ENCODE data around the gene GUCY1A1. TPM values are rescaled to one million over a fixed set of nuclear protein-coding genes. Genes with fewer than 3 reads are reported as not detected.

The GUCY1A1 gene
- total RNA-seq, 1 donor from 2014 or later = 49.1 TPM

GRCh38 chr4:155708782-155709181 lies 42.1 kb downstream of the GUCY1A1 start:
- no peaks in the 10 kb centered on the region for H3K27me3 Mint-ChIP-seq (ENCODE audit: low read depth)
- H3K36me3 Mint-ChIP-seq = peaks cover 26% of the 10 kb centered on the region
- DNase-seq (ENCODE audit: low spot score in 2 of 2, unreplicated experiment in 2 of 2) = no peak
- no peak for TF ChIP-seq CTCF (IDR thresholded peaks at IDR 0.05; ENCODE audit: unreplicated experiment)
- H3K4me1 Mint-ChIP-seq = peaks cover 42% of the 10 kb centered on the region
- H3K9me3 Mint-ChIP-seq = no peaks in the 10 kb centered on the region
- H3K4me3 Mint-ChIP-seq = no peak overlapping the region
- peak overlapping the region; percentile 78 for H3K27ac Mint-ChIP-seq

GRCh38 chr4:155709918-155710317 lies 43.3 kb downstream of the GUCY1A1 start:
- Mint-ChIP-seq H3K36me3 (peaks cover 30% of the 10 kb centered on the region), H3K4me1 (peaks cover 40% of the 10 kb centered on the region)
- no peak for TF ChIP-seq CTCF (IDR thresholded peaks at IDR 0.05; ENCODE audit: unreplicated experiment)

GRCh38 chr4:155711556-155711955 lies 44.9 kb downstream of the GUCY1A1 start:
- Mint-ChIP-seq H3K27me3 (ENCODE audit: low read depth) (no peaks in the 10 kb centered on the region), H3K9me3 (peaks cover 10% of the 10 kb centered on the region), H3K4me1 (peaks cover 29% of the 10 kb centered on the region), H3K27ac (no peak overlapping the region), H3K36me3 (peaks cover 47% of the 10 kb centered on the region), H3K4me3 (no peak overlapping the region)
- TF ChIP-seq CTCF (IDR thresholded peaks at IDR 0.05; ENCODE audit: unreplicated experiment) = no peak
- no peak for DNase-seq (ENCODE audit: low spot score in 2 of 2, unreplicated experiment in 2 of 2)

More at GRCh38 chr4:155709918-155710317, 43.3 kb downstream of the GUCY1A1 start:
- peak overlapping the region; percentile 89 for H3K27ac Mint-ChIP-seq
- DNase-seq (ENCODE audit: low spot score in 2 of 2, unreplicated experiment in 2 of 2) = no peak
- no peaks in the 10 kb centered on the region for H3K27me3 Mint-ChIP-seq (ENCODE audit: low read depth)
- H3K9me3 Mint-ChIP-seq = no peaks in the 10 kb centered on the region
- H3K4me3 Mint-ChIP-seq = no peak overlapping the region

GRCh38 chr4:155712846-155713245 lies 46.2 kb downstream of the GUCY1A1 start:
- no peak for DNase-seq (ENCODE audit: low spot score in 2 of 2, unreplicated experiment in 2 of 2)
- H3K4me3 Mint-ChIP-seq = no peak overlapping the region
- no peak overlapping the region for H3K27ac Mint-ChIP-seq
- no peak for TF ChIP-seq CTCF (IDR thresholded peaks at IDR 0.05; ENCODE audit: unreplicated experiment)
- H3K36me3 Mint-ChIP-seq = peaks cover 56% of the 10 kb centered on the region
- peaks cover 10% of the 10 kb centered on the region for H3K9me3 Mint-ChIP-seq
- no peaks in the 10 kb centered on the region for H3K27me3 Mint-ChIP-seq (ENCODE audit: low read depth)
- peaks cover 24% of the 10 kb centered on the region for H3K4me1 Mint-ChIP-seq

GRCh38 chr4:155713911-155714310 lies 47.3 kb downstream of the GUCY1A1 start:
- TF ChIP-seq CTCF (IDR thresholded peaks at IDR 0.05; ENCODE audit: unreplicated experiment) = no peak
- no peak for DNase-seq (ENCODE audit: low spot score in 2 of 2, unreplicated experiment in 2 of 2)
- Mint-ChIP-seq H3K36me3 (peaks cover 56% of the 10 kb centered on the region), H3K9me3 (peaks cover 10% of the 10 kb centered on the region), H3K27ac (no peak overlapping the region), H3K4me1 (peaks cover 29% of the 10 kb centered on the region), H3K27me3 (ENCODE audit: low read depth) (no peaks in the 10 kb centered on the region), H3K4me3 (no peak overlapping the region)

GRCh38 chr4:155722336-155722735 lies 55.7 kb downstream of the GUCY1A1 start:
- Mint-ChIP-seq H3K36me3 (peaks cover 34% of the 10 kb centered on the region), H3K4me3 (no peak overlapping the region), H3K27ac (no peak overlapping the region), H3K27me3 (ENCODE audit: low read depth) (no peaks in the 10 kb centered on the region), H3K9me3 (no peaks in the 10 kb centered on the region), H3K4me1 (peaks cover 38% of the 10 kb centered on the region)
- no peak for DNase-seq (ENCODE audit: low spot score in 2 of 2, unreplicated experiment in 2 of 2)
- no peak for TF ChIP-seq CTCF (IDR thresholded peaks at IDR 0.05; ENCODE audit: unreplicated experiment)

Measured in mesothelial cell of epicardium (in vitro differentiated cells).